ENCODE measurements around the gene ZNF200.
"Not testable (repeated sequence)": the region's sequence is repeated elsewhere in the genome, so short reads cannot be mapped to it uniquely, and the experiment has no call there.

The ZNF200 gene

GRCh38 chr16:3252967-3253366, 18.0 kb upstream of the ZNF200 start:
- no peak for ATAC-seq

DNA sequence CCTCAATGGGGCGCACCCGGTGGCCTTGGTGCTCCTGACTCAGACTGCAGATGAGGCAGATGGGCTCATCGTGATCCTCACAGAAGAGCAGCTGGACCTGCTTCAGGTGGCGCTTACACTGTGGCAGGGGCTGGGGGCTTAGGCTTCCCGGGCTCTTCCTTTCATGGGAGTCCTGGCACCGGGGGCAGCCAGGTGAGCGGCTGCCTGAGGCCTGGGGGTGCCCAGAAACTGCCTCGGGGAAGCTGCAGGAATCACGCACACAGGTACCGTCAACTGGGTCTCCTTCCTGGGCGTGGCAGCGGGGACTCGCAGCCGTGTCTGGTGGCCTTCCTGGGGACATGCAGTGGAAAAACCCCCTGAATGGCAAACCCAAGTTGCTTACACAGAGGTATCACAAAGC, 14.5 kb upstream of the ZNF200 start:
- no peak for ATAC-seq

GRCh38 chr16:3249020-3249419, 14.1 kb upstream of the ZNF200 start:
- no peak for ATAC-seq

- no peak for ATAC-seq
Measured at GRCh38 chr16:3248596-3248995, 13.6 kb upstream of the ZNF200 start.

DNA sequence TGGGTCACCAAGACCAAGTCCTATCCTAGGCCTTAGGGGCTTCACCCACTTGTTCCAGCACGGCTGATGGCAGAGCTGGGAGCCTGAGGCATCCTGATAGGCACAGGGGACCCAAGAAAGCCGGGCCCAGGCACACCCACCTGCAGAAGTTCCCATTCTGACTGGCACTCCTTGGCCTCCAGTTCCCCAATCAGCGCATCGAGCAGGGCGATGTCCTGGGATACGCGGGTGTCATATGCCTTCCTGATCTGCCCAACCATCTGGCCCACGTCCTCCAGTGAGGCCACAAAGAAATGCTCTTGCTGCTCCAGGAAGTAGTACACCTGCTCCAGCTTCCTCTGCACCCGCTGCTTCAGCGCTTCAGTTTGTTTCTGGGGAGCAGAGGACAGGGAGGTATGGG, 11.9 kb upstream of the ZNF200 start:
- no peak for ATAC-seq

GRCh38 chr16:3246002-3246401, 11.0 kb upstream of the ZNF200 start:
- ATAC-seq = no peak

DNA sequence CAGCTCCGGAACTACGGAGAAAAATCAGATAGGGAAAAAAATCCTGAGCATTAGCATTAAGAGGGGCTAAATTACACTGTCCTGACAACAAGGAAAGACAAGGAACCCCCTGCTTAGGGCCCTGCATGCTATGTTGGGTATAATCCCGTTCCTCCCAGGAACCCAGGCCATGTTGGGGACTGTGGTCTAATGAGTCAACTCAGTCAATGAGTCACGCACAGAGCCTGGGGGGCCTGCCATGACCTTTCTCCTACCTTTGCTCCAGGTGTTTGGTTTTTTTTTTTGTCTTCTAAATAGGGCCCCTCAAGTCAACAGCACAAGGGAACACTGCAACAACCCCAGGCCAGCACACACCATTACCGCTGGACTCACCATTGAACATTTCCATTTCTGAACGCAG, 8.9 kb upstream of the ZNF200 start:
- ATAC-seq = no peak

GRCh38 chr16:3242709-3243108, 7.8 kb upstream of the ZNF200 start:
- ATAC-seq = no peak

GRCh38 chr16:3241761-3242160, 6.8 kb upstream of the ZNF200 start:
- ATAC-seq = no peak

DNA sequence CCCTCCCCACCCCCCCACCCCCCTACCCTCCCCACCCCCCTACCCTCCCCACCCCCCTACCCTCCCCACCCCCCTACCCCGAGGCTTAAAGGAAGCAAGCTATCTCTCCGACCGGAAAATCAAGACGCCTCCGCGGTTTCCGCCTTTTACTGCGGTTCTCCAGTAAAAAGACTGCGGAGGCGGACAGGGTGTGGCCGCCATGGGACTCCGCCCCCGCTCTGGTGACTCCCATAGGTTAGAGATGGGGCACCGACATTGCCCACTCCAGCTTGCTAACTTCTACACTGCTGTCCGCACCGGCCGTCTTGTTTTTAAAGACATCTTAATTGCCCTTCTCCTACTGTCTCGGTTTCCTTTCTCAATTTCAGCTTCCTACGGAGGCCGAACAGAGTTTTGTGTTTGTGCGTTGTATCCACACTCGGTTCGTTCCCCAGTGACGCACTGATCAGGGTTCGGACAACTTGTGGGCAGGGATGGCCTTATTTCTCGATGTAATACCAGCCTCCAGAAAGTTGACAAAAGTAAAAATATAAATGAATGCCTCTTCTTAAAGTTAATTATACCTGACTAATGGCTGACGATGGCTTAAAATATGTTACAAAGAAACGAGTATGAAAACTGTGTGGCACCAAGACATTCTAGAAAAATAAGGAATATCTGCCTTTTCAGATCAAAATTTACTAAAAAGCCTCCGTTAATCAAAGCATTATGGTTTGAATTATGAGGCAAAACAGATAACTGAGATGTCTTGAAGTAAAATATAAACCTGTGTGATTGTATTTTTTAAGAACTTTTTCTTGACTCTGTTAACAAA, 1.1 kb upstream of the ZNF200 start:
- no peak for ATAC-seq

DNA sequence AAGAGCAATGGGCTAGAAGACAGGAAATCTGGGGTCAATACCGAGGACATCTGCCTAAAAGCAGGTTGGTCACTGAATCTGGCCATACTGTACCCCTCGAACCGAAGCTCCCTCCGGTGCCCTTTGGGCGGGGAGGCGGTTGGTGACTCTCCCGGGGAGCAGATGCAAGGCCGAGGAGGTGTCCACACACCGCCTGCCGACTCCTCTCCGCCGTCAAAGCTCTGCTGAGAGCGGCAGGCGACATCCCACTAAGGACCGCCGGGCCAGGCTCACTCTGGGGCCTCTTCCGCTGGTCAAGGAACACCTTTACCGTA, 458 bp downstream of the ZNF200 start:
- peak in 1 of 2 donors; percentile 7 for ATAC-seq

- no peak for ATAC-seq
Measured at GRCh38 chr16:3223913-3224515, 10.9 kb downstream of the ZNF200 start.

- no peak for ATAC-seq
Measured at GRCh38 chr16:3220839-3221238, 14.1 kb downstream of the ZNF200 start.

DNA sequence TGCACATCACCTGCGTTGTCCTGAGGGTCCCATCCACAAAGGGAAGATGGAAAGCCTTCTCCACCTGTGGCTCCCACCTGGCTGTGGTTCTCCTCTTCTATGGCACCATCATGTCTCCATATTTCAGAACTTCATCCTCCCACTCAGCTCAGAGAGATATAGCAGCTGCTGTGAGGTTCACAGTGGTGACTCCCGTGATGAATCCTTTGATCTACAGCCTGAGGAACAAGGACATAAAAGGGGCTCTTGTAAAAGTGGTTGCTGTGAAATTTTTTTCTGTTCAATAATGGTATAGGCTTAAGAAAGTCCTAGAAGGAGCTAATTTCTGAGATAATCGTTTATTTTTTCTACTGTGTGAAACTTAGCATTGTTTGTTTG, 18.7 kb downstream of the ZNF200 start:
- ATAC-seq = peak in 1 of 2 donors; percentile 11

- ATAC-seq = peak; percentile 39 to 50
Measured at GRCh38 chr16:3215601-3216262, 19.2 kb downstream of the ZNF200 start.

GRCh38 chr16:3214904-3215600, 19.9 kb downstream of the ZNF200 start:
- peak; percentile 76 to 78 for ATAC-seq

DNA sequence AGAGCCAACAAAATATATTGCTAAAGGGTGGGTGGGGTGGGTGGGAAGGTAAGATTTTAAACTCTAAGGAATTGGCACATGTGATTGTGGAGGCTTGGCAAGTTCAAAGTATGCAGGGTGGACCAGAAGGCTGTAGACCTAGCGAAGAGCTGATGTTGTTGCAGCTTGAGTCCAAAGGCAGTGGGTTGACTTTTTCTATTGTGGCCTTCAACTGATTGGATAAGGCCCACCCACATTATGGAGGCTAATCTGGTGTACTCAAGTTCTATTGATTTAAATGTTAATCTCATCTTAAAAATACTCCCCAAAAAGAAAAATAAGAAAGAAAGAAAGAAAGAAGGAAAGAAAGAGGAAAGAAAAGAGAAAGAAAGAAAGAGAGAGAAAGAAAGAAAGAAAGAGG, 22.4 kb downstream of the ZNF200 start:
- no peak for ATAC-seq

GRCh38 chr16:3212006-3212405, 23.0 kb downstream of the ZNF200 start:
- ATAC-seq = no peak

- ATAC-seq = no peak
Measured at GRCh38 chr16:3207086-3207953, 27.6 kb downstream of the ZNF200 start.

- ATAC-seq = not testable (repeated sequence)
Measured at GRCh38 chr16:3205939-3206338, 29.0 kb downstream of the ZNF200 start.

GRCh38 chr16:3202903-3203539, 31.9 kb downstream of the ZNF200 start:
- no peak for ATAC-seq
